Ascending aorta (tissue), 2 donors: ENCODE data around the gene MYH15. TPM values are rescaled to one million over a fixed set of nuclear protein-coding genes. Genes with fewer than 3 reads are reported as not detected.

ENCODE experiments used
- DNase-seq, 2 donors: peaks; one replicate each; pipeline ENCODE4 v3.0.0-alpha.2; 2019; ENCODE audit warnings: low spot score in 2 of 2
- H3K27ac ChIP-seq, 2 donors: fragments of 200-600 bp; sonication (generic); one replicate each; pipeline ENCODE4 v1.5.1; 2016 to 2017; ENCODE audit warnings: mild to moderate bottlenecking in 1 of 2
- H3K27me3 ChIP-seq: fragments of 200-600 bp; sonication (generic); one replicate; pipeline ENCODE4 v1.5.1; 2017
- H3K36me3 ChIP-seq, 2 donors: fragments of 200-600 bp; sonication (generic); one replicate each; pipeline ENCODE4 v1.5.1; 2016
- H3K4me1 ChIP-seq, 2 donors: fragments of 200-600 bp; sonication (generic); one replicate each; pipeline ENCODE4 v1.5.1; 2016 to 2017; ENCODE audit warnings: mild to moderate bottlenecking in 1 of 2
- H3K4me3 ChIP-seq, 2 donors: fragments of 200-600 bp; sonication (generic); one replicate each; pipeline ENCODE4 v1.5.1; 2016 to 2017; ENCODE audit warnings: mild to moderate bottlenecking in 1 of 2
- H3K9me3 ChIP-seq, 2 donors: fragments of 200-600 bp; sonication (generic); one replicate each; pipeline ENCODE4 v1.5.1; 2016
- intact Hi-C: fragments of 100-400 bp; cut with DNase I; formaldehyde crosslinking; loops from one replicate; pipeline ENCODE4 v1.15.1; 2023
- total RNA-seq: library from RNA; depleted of rRNA; stranded (reverse); fragments of >200 nt; gene quantifications from one replicate; pipeline ENCODE4 v1.1.0, GENCODE V29; 2016
- TF ChIP-seq, protein P1 (sequence below), 3 experiments: fragments of 200-600 bp in 2 of 3; fragments of 450-650 bp in 1 of 3; sonication (generic) in 2 of 3; IDR thresholded peaks; one replicate each; pipeline ENCODE4 v1.5.1; 2016 to 2019; ENCODE audit warnings: antibody characterized with exemption in 3 of 3, mild to moderate bottlenecking in 1 of 3, moderate library complexity in 1 of 3

The MYH15 gene
- total RNA-seq, 1 donor from 2014 or later: not detected

DNA sequence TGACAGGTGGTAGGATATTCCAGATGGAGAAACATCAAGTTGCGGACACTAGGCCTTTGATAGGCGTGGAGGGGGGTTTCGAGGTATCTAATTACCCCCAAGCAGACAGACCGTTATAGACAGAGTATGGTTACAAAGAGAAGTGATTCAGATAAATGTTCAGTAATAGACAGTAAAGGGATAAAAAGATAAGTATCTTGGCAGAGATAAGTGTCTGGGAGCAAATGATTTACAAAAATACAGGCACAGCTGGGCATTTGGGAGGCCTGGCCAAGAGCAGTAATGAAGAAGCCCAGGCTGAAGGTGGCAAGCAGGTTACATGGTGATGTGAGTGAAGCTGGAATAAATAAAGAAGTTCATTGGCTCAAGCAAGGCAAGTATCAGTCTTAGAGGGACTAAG, 659 bp upstream of the MYH15 start:
- Histone ChIP-seq H3K36me3 (no peaks in the 10 kb centered on the region), H3K27ac (no peak overlapping the region), H3K4me3 (no peak overlapping the region), H3K27me3 (no peaks in the 10 kb centered on the region), H3K4me1 (no peaks in the 10 kb centered on the region), H3K9me3 (no peaks in the 10 kb centered on the region)
- TF ChIP-seq, protein P1, sequence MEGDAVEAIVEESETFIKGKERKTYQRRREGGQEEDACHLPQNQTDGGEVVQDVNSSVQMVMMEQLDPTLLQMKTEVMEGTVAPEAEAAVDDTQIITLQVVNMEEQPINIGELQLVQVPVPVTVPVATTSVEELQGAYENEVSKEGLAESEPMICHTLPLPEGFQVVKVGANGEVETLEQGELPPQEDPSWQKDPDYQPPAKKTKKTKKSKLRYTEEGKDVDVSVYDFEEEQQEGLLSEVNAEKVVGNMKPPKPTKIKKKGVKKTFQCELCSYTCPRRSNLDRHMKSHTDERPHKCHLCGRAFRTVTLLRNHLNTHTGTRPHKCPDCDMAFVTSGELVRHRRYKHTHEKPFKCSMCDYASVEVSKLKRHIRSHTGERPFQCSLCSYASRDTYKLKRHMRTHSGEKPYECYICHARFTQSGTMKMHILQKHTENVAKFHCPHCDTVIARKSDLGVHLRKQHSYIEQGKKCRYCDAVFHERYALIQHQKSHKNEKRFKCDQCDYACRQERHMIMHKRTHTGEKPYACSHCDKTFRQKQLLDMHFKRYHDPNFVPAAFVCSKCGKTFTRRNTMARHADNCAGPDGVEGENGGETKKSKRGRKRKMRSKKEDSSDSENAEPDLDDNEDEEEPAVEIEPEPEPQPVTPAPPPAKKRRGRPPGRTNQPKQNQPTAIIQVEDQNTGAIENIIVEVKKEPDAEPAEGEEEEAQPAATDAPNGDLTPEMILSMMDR (IDR thresholded peaks at IDR 0.05): no peak
- DNase-seq: no peak
- intact Hi-C loops: no loop called here

DNA sequence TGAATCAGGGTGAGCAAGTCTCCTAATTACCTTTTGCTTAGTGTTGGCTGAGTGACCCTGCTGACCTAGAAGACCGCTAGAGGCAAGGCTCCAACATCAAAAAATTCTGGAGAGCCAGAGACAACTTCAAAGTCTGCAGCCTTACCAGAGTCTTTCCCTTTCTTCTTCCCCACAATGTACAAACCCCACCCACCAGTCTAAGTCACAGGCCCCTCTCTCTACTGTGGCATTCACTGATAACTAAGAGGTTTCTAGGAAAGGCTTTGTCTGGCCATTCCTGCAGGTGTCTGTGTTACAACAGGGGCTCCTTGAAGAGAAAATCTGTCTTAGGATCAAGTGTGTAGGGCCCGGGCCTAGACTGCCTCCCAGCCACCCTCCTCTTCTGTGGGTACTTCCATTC, 525 bp downstream of the MYH15 start:
- TF ChIP-seq, protein P1 (IDR thresholded peaks at IDR 0.05): no peak
- no peaks in the 10 kb centered on the region for H3K27me3 ChIP-seq
- no peak overlapping the region for H3K27ac ChIP-seq
- no peaks in the 10 kb centered on the region for H3K36me3 ChIP-seq
- H3K4me1 ChIP-seq: no peaks in the 10 kb centered on the region
- DNase-seq: no peak
- no peak overlapping the region for H3K4me3 ChIP-seq
- intact Hi-C loops: no loop called here
- no peaks in the 10 kb centered on the region for H3K9me3 ChIP-seq

DNA sequence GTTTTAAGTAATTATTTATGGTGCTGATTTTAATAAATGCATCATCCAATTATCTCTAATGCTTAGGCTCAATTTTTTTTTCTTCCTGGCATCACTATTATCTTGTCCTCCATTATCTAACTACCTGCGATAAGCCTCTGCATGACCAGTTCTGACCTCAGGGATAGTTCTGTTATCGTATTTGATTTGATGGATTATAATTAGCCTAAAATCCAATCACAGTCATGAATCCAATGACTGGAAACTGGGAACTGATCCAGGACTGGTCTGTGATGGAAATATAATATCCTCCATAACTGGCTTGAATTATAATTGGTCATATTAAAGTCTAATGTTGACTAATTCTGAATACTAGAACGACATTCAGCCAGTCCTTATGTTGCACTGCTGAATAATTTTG, 1.1 kb downstream of the MYH15 start:
- H3K4me3 ChIP-seq: no peak overlapping the region
- no peak overlapping the region for H3K27ac ChIP-seq
- intact Hi-C loops: no loop called here

DNA sequence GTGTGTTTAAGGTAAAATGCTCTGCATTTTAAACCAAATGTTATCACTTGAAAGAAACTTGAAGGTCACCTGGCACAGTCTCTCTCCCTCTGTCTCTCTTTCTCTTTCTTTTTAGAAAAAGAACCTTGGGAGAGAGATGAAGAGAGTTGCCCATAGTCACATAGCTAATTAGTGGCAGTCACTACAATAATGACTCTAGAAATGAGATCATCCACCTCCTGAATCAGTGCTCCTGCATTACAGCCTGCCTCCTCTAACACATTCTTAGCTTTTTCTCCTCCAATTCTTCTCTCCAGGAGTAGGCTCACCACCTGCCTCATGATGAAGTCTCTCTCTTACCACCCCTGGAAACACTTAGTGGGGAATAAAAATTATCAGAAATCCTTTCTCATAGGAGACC, 2.5 kb downstream of the MYH15 start:
- TF ChIP-seq, protein P1 (IDR thresholded peaks at IDR 0.05): no peak
- no peaks in the 10 kb centered on the region for H3K4me1 ChIP-seq
- DNase-seq: no peak
- no peaks in the 10 kb centered on the region for H3K9me3 ChIP-seq
- no peak overlapping the region for H3K27ac ChIP-seq
- H3K36me3 ChIP-seq: no peaks in the 10 kb centered on the region
- H3K27me3 ChIP-seq: no peaks in the 10 kb centered on the region
- intact Hi-C loops: no loop called here
- no peak overlapping the region for H3K4me3 ChIP-seq

More for the DNA sequence above, 1.1 kb downstream of the MYH15 start:
- Histone ChIP-seq H3K27me3 (no peaks in the 10 kb centered on the region), H3K36me3 (no peaks in the 10 kb centered on the region), H3K9me3 (no peaks in the 10 kb centered on the region), H3K4me1 (no peaks in the 10 kb centered on the region)
- DNase-seq: no peak
- TF ChIP-seq, protein P1 (IDR thresholded peaks at IDR 0.05): no peak

DNA sequence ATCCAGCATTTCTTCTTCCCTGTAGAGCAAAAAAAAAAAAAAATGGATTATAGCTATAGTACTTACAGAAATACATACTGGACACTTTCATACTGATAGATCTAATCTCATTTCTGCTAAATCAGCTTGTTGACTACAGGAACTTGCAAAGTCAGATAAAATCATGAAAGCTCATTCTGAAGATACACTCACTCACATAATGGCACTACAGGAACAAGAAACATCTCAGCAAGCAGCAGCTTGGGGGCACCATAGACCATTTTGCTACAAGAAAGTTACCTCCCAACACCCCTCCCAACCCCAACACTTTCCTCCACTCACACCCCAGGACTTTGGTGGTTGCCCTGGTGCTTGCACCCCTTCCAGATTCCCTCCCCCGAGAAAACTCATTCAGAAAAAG, 4.6 kb downstream of the MYH15 start:
- no peak overlapping the region for H3K4me3 ChIP-seq
- TF ChIP-seq, protein P1 (IDR thresholded peaks at IDR 0.05): no peak
- H3K27ac ChIP-seq: no peak overlapping the region
- no peaks in the 10 kb centered on the region for H3K4me1 ChIP-seq
- intact Hi-C loops: no loop called here
- H3K9me3 ChIP-seq: no peaks in the 10 kb centered on the region
- no peak for DNase-seq
- no peaks in the 10 kb centered on the region for H3K27me3 ChIP-seq
- no peaks in the 10 kb centered on the region for H3K36me3 ChIP-seq

DNA sequence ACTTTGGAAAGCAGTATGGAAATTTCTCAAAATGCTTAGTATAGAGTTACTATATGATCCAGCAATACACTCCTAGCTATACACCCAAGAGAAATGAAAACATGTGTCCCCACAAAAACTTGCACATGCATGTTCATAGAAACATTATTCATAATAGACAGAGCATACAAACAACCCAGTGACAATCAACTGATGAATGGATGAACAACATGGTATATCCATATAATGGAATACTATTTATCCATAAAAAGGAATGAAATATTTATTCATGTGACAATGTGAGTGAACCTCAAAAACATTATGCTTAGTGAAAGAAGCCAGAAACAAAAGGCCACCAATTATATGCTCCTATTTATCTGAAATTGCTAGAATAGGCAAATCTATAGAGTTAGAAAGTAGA, 6.7 kb downstream of the MYH15 start:
- Histone ChIP-seq H3K4me1 (no peaks in the 10 kb centered on the region), H3K4me3 (no peak overlapping the region), H3K27me3 (no peaks in the 10 kb centered on the region), H3K36me3 (no peaks in the 10 kb centered on the region), H3K9me3 (no peaks in the 10 kb centered on the region), H3K27ac (no peak overlapping the region)
- no peak for DNase-seq
- intact Hi-C loops: no loop called here
- TF ChIP-seq, protein P1 (IDR thresholded peaks at IDR 0.05): no peak
